AG09319 (cell line): ENCODE data around the gene ADAM29.
"Not testable (repeated sequence)": the region's sequence is repeated elsewhere in the genome, so short reads cannot be mapped to it uniquely, and the experiment has no call there.

Experiments used
- DNase-seq: peaks from one replicate; pipeline ENCODE4 v3.0.0-alpha.2; 2010; ENCODE audit warnings: low read depth; ENCODE audit errors: extremely low read depth
- TF ChIP-seq, protein P1 (sequence below): IDR thresholded peaks from 2 replicates; pipeline ENCODE4 v1.5.1; 2011; ENCODE audit warnings: low read depth, mild to moderate bottlenecking, inconsistent platforms, low read length, moderate library complexity

ADAM29 gene

GRCh38 chr4:174996079-174996478, 77.9 kb downstream of the ADAM29 start:
- no peak for DNase-seq
- TF ChIP-seq, protein P1, sequence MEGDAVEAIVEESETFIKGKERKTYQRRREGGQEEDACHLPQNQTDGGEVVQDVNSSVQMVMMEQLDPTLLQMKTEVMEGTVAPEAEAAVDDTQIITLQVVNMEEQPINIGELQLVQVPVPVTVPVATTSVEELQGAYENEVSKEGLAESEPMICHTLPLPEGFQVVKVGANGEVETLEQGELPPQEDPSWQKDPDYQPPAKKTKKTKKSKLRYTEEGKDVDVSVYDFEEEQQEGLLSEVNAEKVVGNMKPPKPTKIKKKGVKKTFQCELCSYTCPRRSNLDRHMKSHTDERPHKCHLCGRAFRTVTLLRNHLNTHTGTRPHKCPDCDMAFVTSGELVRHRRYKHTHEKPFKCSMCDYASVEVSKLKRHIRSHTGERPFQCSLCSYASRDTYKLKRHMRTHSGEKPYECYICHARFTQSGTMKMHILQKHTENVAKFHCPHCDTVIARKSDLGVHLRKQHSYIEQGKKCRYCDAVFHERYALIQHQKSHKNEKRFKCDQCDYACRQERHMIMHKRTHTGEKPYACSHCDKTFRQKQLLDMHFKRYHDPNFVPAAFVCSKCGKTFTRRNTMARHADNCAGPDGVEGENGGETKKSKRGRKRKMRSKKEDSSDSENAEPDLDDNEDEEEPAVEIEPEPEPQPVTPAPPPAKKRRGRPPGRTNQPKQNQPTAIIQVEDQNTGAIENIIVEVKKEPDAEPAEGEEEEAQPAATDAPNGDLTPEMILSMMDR, result no peak

GRCh38 chr4:174999407-174999806, 81.2 kb downstream of the ADAM29 start:
- DNase-seq, result no peak
- TF ChIP-seq, protein P1, result no peak

GRCh38 chr4:175017751-175018150, 99.6 kb downstream of the ADAM29 start:
- no peak for DNase-seq
- TF ChIP-seq, protein P1, result no peak

GRCh38 chr4:175019447-175019846, 101.3 kb downstream of the ADAM29 start:
- DNase-seq, result not testable (repeated sequence)
